Ammon's horn (tissue), 1 donor: ENCODE results near the gene PRIM2.
A peak's percentile ranks its signal among the peaks of the same experiment; 100 is the strongest.
"Not testable (repeated sequence)": the region's sequence is repeated elsewhere in the genome, so short reads cannot be mapped to it uniquely, and the experiment has no call there.

Source experiments
- DNase-seq: peaks from one replicate; pipeline ENCODE4 v3.0.0-alpha.2; 2016; ENCODE audit warnings: low spot score

The PRIM2 gene

DNA sequence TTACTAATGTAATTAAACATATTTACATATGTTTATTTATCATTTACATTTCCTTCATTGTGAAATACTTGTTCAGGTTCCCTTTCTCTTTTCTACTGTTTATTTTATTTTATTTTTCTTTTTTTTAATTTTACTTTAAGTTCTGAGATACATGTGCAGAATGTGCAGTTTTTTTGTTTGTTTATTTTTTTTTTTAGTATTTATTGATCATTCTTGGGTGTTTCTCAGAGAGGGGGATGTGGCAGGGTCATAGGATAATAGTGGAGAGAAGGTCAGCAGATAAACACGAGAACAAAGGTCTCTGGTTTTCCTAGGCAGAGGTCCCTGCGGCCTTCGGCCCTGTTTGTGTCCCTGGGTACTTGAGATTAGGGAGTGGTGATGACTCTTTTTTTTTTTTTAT is 8.7 kb upstream of the PRIM2 start:
- not testable (repeated sequence) for DNase-seq

DNA sequence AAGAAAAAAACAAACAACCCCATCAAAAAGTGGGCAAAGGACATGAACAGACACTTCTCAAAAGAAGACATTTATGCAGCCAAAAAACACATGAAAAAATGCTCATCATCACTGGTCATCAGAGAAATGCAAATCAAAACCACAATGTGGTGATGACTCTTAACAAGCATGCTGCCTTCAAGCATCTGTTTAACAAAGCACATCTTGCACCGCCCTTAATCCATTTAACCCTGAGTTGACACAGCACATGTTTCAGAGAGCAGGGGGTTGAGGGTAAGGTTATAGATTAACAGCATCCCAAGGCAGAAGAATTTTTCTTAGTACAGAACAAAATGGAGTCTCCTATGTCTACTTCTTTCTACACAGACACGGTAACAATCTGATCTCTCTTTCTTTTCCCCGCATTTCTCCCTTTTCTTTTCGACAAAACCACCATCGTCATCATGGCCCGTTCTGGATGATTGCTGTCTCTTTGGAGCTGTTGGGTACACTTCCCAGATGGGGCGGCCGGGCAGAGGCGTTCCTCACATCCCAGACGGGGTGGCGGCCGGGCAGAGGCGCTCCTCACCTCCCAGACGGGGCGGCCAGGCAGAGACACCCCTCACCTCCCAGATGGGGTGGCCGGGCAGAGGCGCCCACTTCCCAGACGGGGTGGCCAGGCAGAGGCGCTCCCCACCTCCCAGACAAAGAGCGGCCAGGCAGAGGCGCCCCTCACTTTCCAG is 7.2 kb upstream of the PRIM2 start:
- DNase-seq: not testable (repeated sequence)

DNA sequence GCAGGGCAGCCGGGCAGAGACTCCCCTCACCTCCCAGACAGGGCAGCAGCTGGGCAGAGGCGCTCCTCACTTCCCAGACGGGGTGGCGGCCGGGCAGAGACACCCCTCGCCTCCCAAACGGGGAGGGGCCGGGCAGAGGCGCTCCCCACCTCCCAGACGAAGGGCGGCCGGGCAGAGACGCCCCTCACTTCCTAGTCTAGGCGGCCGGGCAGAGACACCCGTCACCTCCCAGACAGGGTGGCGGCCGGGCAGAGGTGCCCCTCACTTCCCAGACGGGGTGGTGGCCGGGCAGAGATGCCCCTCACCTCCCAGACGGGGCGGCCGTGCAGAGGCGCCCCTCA is 6.6 kb upstream of the PRIM2 start:
- DNase-seq: no peak

DNA sequence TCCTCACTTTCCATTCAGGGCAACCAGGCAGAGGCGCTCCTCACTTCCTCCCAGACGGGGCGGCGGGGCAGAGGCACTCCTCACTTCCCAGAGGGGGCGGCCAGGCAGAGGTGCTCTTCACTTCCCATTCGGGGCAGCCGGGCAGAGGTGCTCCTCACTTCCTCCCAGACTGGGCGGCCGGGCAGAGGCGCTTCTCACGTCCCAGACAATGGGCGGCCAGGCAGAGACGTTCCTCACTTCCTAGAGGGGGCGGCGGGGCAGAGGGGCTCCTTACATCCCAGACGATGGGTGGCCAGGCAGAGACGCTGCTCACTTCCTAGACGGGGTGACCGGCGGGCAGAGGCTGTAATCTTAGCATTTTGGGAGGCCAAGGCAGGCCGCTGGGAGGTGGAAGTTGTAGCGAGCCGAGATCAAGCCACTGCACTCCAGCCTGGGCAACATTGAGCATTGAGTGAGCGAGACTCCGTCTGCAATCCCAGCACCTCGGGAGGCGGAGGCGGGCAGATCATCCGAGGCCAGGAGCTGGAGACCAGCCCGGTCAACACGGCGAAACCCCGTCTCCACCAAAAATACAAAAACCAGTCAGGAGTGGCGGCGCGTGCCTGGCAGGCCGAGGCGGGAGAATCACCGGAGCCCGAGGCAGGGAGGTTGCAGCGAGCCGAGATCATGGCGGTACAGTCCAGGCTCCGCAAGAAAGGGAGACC is 6.0 kb upstream of the PRIM2 start:
- not testable (repeated sequence) for DNase-seq

DNA sequence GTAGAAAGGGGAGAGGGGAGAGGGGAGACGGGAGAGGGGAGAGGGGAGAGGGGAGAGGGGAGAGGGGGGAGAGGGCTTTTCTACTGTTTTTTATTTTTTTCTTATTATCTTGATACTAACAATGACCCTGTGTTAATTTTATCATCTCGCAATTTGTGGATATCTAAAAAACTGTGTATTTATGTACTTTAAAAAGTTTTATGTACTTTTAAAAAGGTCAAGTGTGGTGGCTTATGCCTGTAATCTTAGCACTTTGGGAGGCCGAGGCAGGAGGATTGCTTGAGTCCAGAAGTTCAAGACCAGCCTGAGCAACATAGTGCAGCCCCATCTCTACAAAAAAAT is 5.5 kb upstream of the PRIM2 start:
- DNase-seq: no peak

DNA sequence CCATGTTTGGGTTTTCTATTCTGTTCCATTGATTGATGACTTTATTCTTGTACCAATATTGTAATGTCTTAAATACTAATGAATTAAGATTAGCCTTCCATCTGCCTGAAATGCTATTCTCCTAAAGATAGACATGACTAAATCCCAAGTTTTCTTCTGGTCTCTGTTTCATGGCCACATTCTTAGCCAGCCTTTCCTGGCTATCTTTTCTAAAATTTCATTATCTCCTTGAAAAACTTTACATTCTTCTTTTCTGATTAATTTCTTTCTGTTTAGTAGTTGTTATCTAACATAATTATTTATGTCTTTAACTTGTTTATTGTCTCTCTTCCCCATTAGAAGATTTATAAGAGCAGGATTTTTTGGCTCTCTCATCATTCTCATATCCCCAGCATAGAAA is 4.4 kb upstream of the PRIM2 start:
- no peak for DNase-seq

DNA sequence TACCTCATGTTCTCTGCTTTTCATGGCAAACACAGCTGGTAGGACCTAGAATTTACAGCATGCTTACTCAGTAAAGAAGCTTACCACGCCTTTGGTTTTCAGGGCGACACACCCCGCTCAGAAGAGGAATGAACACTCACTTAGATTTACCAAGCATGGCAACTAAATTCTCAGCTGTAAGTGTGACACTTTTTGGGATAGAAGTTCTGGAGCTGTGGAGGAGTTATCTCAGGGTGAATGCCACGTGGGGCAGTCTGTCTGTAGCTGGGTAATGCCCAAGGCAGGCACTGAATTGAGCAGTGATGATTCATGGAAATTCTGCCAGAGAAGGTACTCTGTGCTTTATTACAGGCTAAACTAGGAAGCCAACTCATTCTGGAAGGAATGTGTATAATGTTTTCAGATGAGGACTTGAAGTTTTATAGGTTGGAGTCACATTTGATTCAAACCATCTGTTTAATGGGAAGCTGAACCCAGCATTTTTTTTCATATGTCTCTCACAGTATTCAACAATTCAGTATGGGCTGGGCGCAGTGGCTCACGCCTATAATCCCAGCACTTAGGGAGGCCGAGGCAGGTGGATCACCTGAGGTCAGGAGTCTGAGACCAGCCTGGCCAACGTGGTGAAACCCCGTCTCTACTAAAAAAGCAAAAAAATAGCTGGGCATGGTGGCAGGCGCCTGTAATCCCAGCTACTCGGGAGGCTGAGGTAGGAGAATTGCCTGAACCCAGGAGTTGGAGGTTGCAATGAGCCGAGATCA is 3.5 kb upstream of the PRIM2 start:
- DNase-seq: peak; percentile 8

DNA sequence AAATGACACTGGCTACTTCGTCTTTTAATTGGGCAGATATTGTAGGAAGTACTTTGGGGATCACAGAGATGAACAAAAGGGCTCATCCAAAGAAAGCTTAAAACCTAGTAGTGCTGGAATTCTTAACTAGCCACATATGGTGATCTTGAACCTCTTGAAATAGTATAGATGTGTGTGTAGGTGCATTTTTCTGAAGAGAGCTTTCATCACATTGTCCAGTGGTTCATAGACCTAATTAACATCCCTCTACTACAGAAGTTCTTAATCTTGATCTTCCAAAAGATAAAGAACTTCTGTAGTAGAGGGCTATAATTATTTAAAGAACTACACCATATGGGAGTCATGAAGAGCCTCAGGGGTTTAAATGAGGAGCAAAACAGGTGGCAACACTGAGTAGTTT is 2.3 kb upstream of the PRIM2 start:
- no peak for DNase-seq

DNA sequence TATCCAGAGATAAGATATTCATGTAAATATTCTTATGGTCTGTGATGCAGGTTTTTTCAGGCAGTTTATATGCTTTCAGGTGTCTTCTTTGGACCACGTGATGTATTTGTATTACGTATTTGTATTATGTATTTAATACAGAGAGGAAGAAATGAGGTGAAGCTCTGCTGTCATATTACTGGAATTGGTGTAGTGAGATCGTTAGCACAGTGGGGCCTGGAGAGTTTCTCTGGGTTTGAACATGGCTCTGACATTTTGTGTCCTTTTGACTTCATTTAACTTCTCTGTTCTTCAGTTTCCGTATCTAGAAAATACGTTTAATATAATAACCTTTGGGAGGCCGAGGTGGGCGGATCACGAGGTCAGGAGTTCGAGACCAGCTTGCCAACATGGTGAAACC is 1.6 kb upstream of the PRIM2 start:
- no peak for DNase-seq

DNA sequence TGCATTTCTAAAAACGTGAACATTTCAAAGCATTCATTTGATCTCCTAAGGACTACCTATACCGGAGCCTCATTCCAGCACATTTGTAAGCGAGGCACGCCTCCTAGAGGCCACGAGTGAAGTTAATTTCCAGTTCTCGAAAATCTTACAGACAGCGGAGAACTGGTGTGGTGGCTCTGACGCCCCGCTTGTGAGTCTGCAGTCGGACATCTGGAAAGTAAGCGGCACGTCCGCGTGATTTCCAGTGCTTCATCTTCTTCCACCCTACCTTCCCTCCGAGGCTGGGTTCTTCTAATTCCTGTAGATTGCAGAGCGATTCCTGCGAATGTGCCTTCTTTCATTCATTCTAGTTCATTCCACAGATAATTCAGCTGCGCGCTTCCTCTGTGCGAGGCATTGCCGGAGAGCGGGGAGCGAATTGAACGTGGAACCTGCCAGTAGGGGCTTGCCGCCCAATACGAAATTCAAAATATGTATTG is 810 bp upstream of the PRIM2 start:
- peak; percentile 95 for DNase-seq

DNA sequence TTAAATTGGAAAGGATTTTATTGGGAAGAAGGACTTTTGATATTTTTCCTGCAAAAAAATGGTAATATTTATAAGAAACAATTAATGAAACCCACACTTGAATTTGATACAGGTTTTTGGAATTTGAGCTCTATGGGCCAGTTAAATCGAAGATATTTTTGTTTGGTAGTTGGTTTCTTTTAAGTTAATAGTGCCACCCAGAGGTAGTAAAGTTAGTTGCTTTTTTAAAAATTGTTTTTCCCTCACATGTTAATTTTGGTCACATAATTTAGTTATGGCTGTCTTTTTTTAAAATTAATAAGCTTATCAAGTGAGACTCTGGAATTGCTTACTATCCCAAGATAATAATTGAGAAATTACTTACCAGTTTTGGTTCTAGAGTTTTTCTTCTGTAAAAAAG is 7.1 kb downstream of the PRIM2 start:
- DNase-seq: no peak

DNA sequence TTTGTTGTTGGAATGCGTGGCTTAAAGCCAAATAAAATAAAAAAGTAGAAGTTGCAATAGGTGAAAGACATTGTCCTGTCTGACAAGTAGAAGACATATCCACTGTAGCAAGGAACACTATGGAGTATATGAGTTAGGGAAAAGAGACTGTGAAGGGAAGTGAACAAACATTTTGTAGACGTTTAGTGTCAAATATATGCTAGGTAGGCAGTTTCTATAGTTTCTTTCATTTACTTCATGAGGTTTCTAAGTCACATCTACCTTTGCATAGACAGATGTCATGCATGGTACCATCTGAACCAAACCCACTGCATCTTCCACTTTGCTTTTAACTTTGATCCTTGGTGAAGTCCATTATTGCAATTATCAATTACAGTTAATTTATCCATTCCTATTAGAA is 9.9 kb downstream of the PRIM2 start:
- DNase-seq: no peak

DNA sequence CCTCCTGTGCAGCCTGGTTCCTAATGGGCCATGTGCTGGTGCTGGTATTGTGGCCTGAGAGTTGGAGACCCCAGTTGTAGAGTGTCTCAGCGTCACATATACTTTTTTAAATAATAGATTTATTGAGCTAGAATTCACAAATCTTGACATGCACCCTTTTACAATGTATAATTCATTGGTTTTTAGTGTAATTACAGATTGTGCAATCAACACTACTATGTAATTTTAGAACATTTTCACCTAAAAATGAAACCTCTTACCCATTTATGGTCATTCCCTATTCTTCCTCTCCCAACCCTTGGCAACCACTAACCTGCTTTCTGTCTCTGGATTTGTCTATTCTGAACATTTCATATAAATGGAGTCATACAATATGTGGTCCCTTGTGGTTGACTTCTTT is 10.6 kb downstream of the PRIM2 start:
- no peak for DNase-seq

DNA sequence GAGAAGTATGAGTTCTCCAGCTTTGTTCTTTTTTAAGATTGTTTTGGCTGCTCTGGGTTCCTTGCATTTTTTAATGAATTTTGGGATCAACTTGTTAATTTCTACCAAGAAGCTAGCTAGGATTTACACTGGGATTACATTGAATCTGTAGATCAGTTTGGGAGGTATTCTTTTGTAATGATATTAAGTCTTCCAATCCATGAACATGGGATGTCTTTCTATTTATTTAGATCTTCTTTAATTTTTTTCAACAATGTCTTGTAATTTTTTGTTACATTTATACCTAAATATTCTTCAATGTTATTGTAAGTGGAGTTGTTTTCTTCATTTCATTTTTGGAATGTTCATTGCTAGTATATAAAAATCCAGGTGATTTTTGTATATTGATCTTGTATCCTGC is 12.5 kb downstream of the PRIM2 start:
- DNase-seq: no peak

DNA sequence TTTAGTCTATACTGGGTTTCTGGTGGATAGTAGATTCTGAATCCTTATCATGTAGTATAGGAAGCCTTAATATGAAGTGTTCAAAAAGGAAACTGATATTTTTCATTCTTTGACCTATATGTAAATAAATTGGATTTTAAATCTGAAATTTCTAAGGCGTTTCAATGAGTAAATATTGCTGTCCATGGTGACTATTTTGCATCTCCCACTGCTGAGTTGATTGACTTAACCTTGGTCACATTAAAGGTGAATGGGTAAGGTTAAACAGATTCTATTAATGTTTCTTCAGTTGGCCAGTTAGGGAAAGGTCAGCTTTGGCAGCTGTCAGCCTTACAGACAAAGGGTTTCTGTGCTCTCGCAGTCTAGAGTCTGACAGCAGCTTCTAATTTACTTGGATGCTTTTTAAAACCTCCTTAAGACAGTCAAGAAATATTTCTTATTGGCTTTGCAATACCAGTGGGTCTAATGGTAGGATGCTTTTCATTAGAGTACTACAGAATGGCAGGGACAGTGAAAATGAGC is 24.8 kb downstream of the PRIM2 start:
- no peak for DNase-seq

DNA sequence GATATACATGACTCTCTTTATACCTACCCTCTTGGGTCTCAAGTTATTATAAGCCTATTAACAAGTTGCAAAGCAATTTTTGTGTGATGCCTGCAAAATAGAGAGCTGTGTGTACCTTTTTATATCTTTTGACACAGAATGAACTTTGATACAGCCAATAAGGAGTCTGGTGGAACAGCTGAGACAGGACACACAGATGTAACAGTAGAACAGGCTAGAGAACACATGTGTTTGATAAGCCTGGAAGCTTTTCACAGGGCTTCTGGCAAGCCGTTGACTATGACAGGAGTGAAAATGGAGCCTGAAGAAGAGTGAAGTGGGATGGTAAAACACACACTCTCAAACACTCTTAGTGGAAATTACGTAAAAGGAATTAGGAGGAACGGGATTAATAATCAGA is 25.9 kb downstream of the PRIM2 start:
- DNase-seq: not testable (repeated sequence)

DNA sequence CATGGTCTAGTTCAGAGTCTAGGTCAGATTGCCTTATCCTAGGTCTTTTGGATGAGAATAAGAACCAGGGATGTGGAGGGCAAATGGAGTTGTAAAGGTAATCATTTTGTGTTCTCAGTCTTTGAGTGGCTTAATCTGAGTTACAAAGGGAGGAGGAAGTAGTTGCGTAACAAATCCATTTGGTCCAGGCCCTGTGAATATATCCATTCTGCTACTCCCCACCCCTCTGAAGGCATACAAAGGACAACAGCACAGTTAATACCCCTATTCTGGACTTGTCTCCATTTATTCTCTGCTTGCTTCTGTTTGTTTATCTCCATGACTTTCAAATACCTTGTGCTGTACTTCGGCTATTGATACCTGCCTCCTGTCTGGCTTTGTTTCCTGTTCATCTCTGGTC is 29.3 kb downstream of the PRIM2 start:
- not testable (repeated sequence) for DNase-seq

DNA sequence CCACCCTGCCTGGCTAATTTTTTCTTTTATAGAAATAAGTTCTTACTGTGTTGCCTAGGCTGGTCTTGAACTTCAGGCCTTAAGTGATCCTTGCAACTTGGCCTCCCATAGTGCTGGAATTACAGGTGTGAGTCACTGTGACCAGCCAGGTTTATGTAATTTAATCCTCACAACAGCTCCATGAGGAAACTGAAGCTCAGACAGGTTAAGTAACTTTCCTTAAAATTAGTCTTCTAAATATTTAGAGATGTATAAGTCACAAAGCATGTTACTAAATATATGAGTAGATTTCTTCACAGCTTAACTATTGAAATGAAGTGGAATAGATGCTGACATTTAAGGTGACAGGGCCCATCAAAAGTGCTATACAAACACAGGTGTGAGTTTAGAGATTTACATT is 30.2 kb downstream of the PRIM2 start:
- not testable (repeated sequence) for DNase-seq

DNA sequence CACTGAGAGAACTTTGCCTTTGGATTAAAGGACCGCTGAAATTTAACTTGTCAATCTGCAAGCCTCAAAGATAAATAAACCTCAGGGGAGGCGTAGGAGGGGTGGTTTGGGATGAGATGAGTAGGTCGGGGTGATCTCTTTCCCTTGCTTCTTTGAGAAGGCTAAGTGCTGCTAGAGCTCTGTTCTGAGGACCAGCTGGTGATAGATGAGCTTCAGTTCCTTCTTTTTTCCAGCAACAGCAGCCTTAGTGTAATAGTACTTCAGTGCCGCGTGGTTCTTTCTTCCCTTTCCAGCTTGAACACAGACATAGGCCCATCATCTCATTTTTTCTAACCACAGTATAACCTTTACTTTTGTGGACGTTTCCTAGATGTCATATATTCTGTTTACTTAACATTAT is 33.0 kb downstream of the PRIM2 start:
- not testable (repeated sequence) for DNase-seq

DNA sequence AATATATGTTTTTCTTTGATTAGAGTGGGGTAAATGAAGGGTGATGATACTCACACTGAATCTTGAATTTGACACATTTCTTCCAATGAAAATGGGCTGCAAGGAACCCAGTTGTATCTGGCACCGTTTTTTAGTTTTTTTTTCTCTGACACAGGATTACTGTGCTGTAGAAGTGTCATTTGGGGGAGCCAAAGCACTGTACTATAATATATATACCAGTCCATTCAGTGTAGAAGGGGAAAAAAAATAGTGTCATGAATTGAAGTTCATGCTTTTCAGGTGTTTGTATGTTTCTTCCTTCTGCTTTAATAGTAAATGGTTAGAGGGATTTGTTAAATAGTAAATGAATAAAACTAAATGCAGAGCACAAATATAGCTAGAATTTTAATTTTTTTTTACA is 35.2 kb downstream of the PRIM2 start:
- DNase-seq: not testable (repeated sequence)

DNA sequence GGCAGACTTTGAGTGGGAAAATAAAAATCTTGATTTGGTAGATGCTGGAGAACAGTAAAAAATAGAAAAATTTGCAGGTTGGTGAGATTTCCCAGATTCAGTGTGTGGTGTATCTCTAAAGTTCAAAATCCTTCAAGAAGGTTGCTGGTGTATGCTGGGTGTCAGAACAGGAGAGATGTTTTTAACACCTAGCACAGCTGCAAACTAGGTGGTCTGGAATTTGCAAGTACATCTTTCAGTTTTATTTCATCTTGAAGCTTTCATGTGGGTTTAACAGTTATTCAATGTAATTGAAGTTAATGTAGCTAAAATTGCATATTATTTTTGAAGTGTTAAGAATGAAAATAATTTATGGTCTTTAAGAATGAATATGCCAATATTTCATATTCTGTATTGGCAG is 40.9 kb downstream of the PRIM2 start:
- not testable (repeated sequence) for DNase-seq

DNA sequence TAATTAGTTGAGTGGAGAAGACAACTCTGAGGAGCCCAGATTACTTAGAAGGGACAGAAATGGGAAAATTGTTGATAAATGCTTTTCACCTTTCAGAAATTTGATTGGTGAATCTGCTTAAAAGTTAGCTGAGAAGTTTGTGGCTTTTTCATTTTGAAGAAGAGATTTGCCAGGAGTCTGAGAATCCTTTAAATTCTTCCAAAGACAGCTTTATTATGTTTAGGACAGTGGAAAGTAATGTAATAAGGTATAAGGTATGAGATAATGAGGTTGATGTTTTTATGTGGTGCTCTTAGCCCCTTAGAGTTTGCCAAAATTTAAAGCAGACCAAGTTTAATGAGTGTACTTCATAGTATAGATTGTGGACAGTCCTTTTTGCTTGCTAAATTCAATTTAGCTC is 42.3 kb downstream of the PRIM2 start:
- DNase-seq: not testable (repeated sequence)

DNA sequence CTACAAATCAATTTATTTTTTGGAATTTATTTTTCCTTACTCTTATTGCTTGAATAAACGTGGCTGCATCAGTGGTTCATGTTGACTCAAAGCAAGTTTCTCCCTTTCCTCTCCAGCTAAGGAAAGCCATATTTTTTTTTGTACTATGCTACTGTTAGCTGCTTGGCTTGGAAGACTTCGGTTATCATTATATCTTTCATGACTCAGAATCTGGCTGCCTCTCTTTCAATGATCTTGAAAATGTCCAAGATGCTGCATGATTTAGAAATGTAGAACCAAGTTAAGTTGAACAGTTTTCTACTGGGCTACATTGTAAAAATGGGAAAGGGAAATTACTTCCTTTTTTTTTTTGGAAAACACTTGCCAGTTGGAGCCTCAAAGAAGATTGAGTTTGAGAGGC is 44.9 kb downstream of the PRIM2 start:
- DNase-seq: not testable (repeated sequence)
